Ascending aorta (tissue), 2 donors: Measurements from ENCODE around the gene FBXO21. TPM values are rescaled to one million over a fixed set of nuclear protein-coding genes. Genes with fewer than 3 reads are reported as not detected.

Source experiments
- DNase-seq, 2 donors: peaks; one replicate each; pipeline ENCODE4 v3.0.0-alpha.2; 2019; ENCODE audit warnings: low spot score in 2 of 2
- H3K27ac ChIP-seq, 2 donors: fragments of 200-600 bp; sonication (generic); one replicate each; pipeline ENCODE4 v1.5.1; 2016 to 2017; ENCODE audit warnings: mild to moderate bottlenecking in 1 of 2
- H3K27me3 ChIP-seq: fragments of 200-600 bp; sonication (generic); one replicate; pipeline ENCODE4 v1.5.1; 2017
- H3K36me3 ChIP-seq, 2 donors: fragments of 200-600 bp; sonication (generic); one replicate each; pipeline ENCODE4 v1.5.1; 2016
- H3K4me1 ChIP-seq, 2 donors: fragments of 200-600 bp; sonication (generic); one replicate each; pipeline ENCODE4 v1.5.1; 2016 to 2017; ENCODE audit warnings: mild to moderate bottlenecking in 1 of 2
- H3K4me3 ChIP-seq, 2 donors: fragments of 200-600 bp; sonication (generic); one replicate each; pipeline ENCODE4 v1.5.1; 2016 to 2017; ENCODE audit warnings: mild to moderate bottlenecking in 1 of 2
- H3K9me3 ChIP-seq, 2 donors: fragments of 200-600 bp; sonication (generic); one replicate each; pipeline ENCODE4 v1.5.1; 2016
- CTCF ChIP-seq, 3 experiments: fragments of 200-600 bp in 2 of 3; fragments of 450-650 bp in 1 of 3; sonication (generic) in 2 of 3; IDR thresholded peaks; one replicate each; pipeline ENCODE4 v1.5.1; 2016 to 2019; ENCODE audit warnings: antibody characterized with exemption in 3 of 3, mild to moderate bottlenecking in 1 of 3, moderate library complexity in 1 of 3
- intact Hi-C: fragments of 100-400 bp; cut with DNase I; formaldehyde crosslinking; loops from one replicate; pipeline ENCODE4 v1.15.1; 2023
- total RNA-seq: library from RNA; depleted of rRNA; stranded (reverse); fragments of >200 nt; gene quantifications from one replicate; pipeline ENCODE4 v1.1.0, GENCODE V29; 2016

FBXO21 gene
- total RNA-seq, 1 donor from 2014 or later = 35.9 TPM

- Histone ChIP-seq H3K27me3 (no peaks in the 10 kb centered on the region), H3K4me1 (no peaks in the 10 kb centered on the region), H3K27ac (no peak overlapping the region), H3K9me3 (no peaks in the 10 kb centered on the region), H3K36me3 (no peaks in the 10 kb centered on the region), H3K4me3 (no peak overlapping the region)
- no peak for DNase-seq
- TF ChIP-seq CTCF (IDR thresholded peaks at IDR 0.05) = no peak
- intact Hi-C loops = no loop called here
Measured at GRCh38 chr12:117129391-117129790, 60.9 kb downstream of the FBXO21 start.

- intact Hi-C loops = no loop called here
- H3K36me3 ChIP-seq = no peaks in the 10 kb centered on the region
- no peak overlapping the region for H3K27ac ChIP-seq
- DNase-seq = no peak
- no peak for TF ChIP-seq CTCF (IDR thresholded peaks at IDR 0.05)
- H3K27me3 ChIP-seq = no peaks in the 10 kb centered on the region
- no peaks in the 10 kb centered on the region for H3K4me1 ChIP-seq
- no peaks in the 10 kb centered on the region for H3K9me3 ChIP-seq
- no peak overlapping the region for H3K4me3 ChIP-seq
Measured at GRCh38 chr12:117127933-117128823, 62.1 kb downstream of the FBXO21 start.

GRCh38 chr12:117126335-117126734 lies 63.9 kb downstream of the FBXO21 start:
- intact Hi-C loops = no loop called here
- DNase-seq = no peak
- H3K9me3 ChIP-seq = no peaks in the 10 kb centered on the region
- H3K36me3 ChIP-seq = no peaks in the 10 kb centered on the region
- TF ChIP-seq CTCF (IDR thresholded peaks at IDR 0.05) = no peak
- H3K4me3 ChIP-seq = no peak overlapping the region
- H3K27me3 ChIP-seq = no peaks in the 10 kb centered on the region
- H3K4me1 ChIP-seq = no peaks in the 10 kb centered on the region
- no peak overlapping the region for H3K27ac ChIP-seq

GRCh38 chr12:117125767-117126166 lies 64.5 kb downstream of the FBXO21 start:
- DNase-seq = no peak
- Histone ChIP-seq H3K9me3 (no peaks in the 10 kb centered on the region), H3K4me3 (no peak overlapping the region), H3K36me3 (no peaks in the 10 kb centered on the region), H3K4me1 (no peaks in the 10 kb centered on the region), H3K27me3 (no peaks in the 10 kb centered on the region), H3K27ac (no peak overlapping the region)
- intact Hi-C loops = no loop called here
- no peak for TF ChIP-seq CTCF (IDR thresholded peaks at IDR 0.05)

- Histone ChIP-seq H3K4me3 (no peak overlapping the region), H3K9me3 (no peaks in the 10 kb centered on the region), H3K27me3 (no peaks in the 10 kb centered on the region), H3K4me1 (no peaks in the 10 kb centered on the region), H3K36me3 (no peaks in the 10 kb centered on the region), H3K27ac (no peak overlapping the region)
- no peak for TF ChIP-seq CTCF (IDR thresholded peaks at IDR 0.05)
- DNase-seq = no peak
- intact Hi-C loops = no loop called here
Measured at GRCh38 chr12:117125272-117125613, 65.0 kb downstream of the FBXO21 start.
